ENCODE results near the gene GBP7.

DNA sequence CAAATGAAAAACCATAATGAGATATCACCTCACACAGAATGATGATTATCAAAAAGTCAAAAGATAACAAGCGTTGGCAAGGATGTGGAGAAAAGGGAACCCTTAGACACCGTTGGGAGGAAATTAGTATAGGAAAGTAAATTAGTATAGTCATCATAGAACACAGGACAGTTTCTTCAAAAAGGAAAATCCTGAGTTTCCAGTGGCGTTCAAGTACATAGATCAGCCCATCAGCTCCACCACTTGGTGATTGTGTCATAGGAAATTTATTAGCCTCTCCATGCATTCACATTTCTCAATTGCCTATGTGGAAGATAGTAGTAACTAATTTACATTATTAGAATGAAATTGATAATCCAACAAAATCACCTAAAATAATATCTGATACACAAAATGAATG lies 29.1 kb downstream of the GBP7 start:
- TF ChIP-seq EZH2 (IDR thresholded peaks at IDR 0.05; ENCODE audit: borderline replicate concordance, insufficient read depth, low read length, poor library complexity, severe bottlenecking) = no peak
- TF ChIP-seq POLR2AphosphoS5 (IDR thresholded peaks at IDR 0.05) = no peak
- no peak for TF ChIP-seq TAF1 (IDR thresholded peaks at IDR 0.05; ENCODE audit: low read depth)
- TF ChIP-seq, protein P1, sequence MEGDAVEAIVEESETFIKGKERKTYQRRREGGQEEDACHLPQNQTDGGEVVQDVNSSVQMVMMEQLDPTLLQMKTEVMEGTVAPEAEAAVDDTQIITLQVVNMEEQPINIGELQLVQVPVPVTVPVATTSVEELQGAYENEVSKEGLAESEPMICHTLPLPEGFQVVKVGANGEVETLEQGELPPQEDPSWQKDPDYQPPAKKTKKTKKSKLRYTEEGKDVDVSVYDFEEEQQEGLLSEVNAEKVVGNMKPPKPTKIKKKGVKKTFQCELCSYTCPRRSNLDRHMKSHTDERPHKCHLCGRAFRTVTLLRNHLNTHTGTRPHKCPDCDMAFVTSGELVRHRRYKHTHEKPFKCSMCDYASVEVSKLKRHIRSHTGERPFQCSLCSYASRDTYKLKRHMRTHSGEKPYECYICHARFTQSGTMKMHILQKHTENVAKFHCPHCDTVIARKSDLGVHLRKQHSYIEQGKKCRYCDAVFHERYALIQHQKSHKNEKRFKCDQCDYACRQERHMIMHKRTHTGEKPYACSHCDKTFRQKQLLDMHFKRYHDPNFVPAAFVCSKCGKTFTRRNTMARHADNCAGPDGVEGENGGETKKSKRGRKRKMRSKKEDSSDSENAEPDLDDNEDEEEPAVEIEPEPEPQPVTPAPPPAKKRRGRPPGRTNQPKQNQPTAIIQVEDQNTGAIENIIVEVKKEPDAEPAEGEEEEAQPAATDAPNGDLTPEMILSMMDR (IDR thresholded peaks at IDR 0.05; ENCODE audit: poor library complexity, severe bottlenecking) = no peak

Measured in neural cell (in vitro differentiated cells).